HEK293 (cell line): ENCODE results near the gene TPH2.

Source experiments
- CTCF ChIA-PET: fragments of 350-600 bp; formaldehyde crosslinking; extraction: SDS; loops from one replicate; lab custom pipeline; 2021; ENCODE audit warnings: antibody characterized with exemption; lab: Yijun Ruan, JAX
- POLR2A ChIA-PET: fragments of 300-600 bp; formaldehyde crosslinking; extraction: SDS; loops from one replicate; lab custom pipeline; 2020; ENCODE audit warnings: antibody characterized with exemption, inconsistent platforms; lab: Yijun Ruan, JAX
- H3K27ac ChIP-seq: fragments of 200-500 bp; sonication (Bioruptor generic); 2 replicates; pipeline ENCODE4 v1.5.1; 2014; ENCODE audit warnings: low read depth, low read length, control low read depth, inconsistent platforms; ENCODE audit errors: extremely low read depth
- H3K36me3 ChIP-seq, 2 experiments: fragments of 200-500 bp in 1 of 2; sonication (Bioruptor generic) in 1 of 2; 1 replicate in 1 of 2; 2 replicates in 1 of 2; pipeline ENCODE4 v1.5.1; 2014 to 2017; ENCODE audit warnings: inconsistent platforms in 2 of 2, low read length in 2 of 2; ENCODE audit not compliant: control insufficient read depth in 2 of 2, insufficient read depth in 1 of 2
- H3K4me1 ChIP-seq: fragments of 200-500 bp; sonication (Bioruptor generic); 2 replicates; pipeline ENCODE4 v1.5.1; 2014; ENCODE audit warnings: mild to moderate bottlenecking, low read length, inconsistent platforms; ENCODE audit not compliant: control insufficient read depth, insufficient read depth
- H3K4me3 ChIP-seq: 2 replicates; pipeline ENCODE4 v1.5.1; 2011; ENCODE audit warnings: low read depth, mild to moderate bottlenecking, control low read depth, low read length, moderate library complexity
- H3K9me3 ChIP-seq: fragments of 200-500 bp; sonication (Bioruptor generic); 2 replicates; pipeline ENCODE4 v1.5.1; 2014; ENCODE audit warnings: low read depth, low read length, inconsistent platforms; ENCODE audit not compliant: control insufficient read depth, insufficient read depth
- HOXC10 ChIP-seq: sonication (generic); formaldehyde crosslinking; IDR thresholded peaks from 2 replicates; pipeline ENCODE4 v1.8.1; 2023; ENCODE audit warnings: mild to moderate bottlenecking, missing genetic modification reagents
- KLF17 ChIP-seq: fragments of 450-650 bp; formaldehyde crosslinking; IDR thresholded peaks from 2 replicates; pipeline ENCODE4 v1.5.1; 2016; ENCODE audit warnings: missing biosample characterization, missing genetic modification characterization
- KLF8 ChIP-seq: fragments of 450-650 bp; formaldehyde crosslinking; IDR thresholded peaks from 2 replicates; pipeline ENCODE4 v1.5.1; 2016; ENCODE audit warnings: missing biosample characterization, missing genetic modification characterization
- SCRT2 ChIP-seq: fragments of 450-650 bp; formaldehyde crosslinking; IDR thresholded peaks from 2 replicates; pipeline ENCODE4 v1.5.1; 2016; ENCODE audit warnings: missing biosample characterization, missing genetic modification characterization
- ZNF18 ChIP-seq: fragments of 450-650 bp; formaldehyde crosslinking; IDR thresholded peaks from 2 replicates; pipeline ENCODE4 v1.5.1; 2016; ENCODE audit warnings: missing biosample characterization, missing genetic modification characterization
- ZNF529 ChIP-seq: fragments of 450-650 bp; formaldehyde crosslinking; IDR thresholded peaks from 2 replicates; pipeline ENCODE4 v1.5.1; 2017; ENCODE audit warnings: missing genetic modification characterization, missing biosample characterization; ENCODE audit not compliant: insufficient replicate concordance
- TF ChIP-seq, protein P1 (sequence below): fragments of 450-650 bp; formaldehyde crosslinking; IDR thresholded peaks from 2 replicates; pipeline ENCODE4 v1.5.1; 2016; ENCODE audit warnings: missing biosample characterization, missing genetic modification characterization
- TF ChIP-seq, protein P2 (sequence below): fragments of 450-650 bp; formaldehyde crosslinking; IDR thresholded peaks from 2 replicates; pipeline ENCODE4 v1.5.1; 2016; ENCODE audit warnings: missing biosample characterization, missing genetic modification characterization
- TF ChIP-seq, protein P3 (sequence below): fragments of 450-650 bp; formaldehyde crosslinking; IDR thresholded peaks from 2 replicates; pipeline ENCODE4 v1.5.1; 2016; ENCODE audit warnings: missing biosample characterization, missing genetic modification characterization

TPH2 gene

DNA sequence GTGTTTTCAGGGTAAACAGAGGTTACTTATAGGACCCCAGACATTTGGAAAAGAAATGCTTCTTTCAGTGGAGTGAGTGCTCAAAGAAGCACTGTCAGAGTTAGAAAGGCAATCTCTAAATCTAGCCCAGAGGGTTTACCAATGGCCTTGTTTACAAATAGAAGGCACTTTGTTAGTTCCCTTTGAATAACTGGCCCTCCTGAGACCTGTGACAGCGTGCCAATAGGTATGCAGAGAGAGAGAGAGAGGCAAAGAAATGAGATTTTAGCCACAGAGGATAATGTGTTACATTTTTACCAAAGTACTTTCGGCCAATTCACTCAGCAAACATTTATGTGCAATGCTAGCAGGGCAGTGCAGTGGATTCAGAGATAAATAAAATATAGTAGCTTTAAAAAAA, 41.9 kb downstream of the TPH2 start (continued):
- TF ChIP-seq ZNF18 (tag by site-specific recombination) (no peak), SCRT2 (tag by site-specific recombination) (no peak), ZNF529 (tag by site-specific recombination) (no peak)
- TF ChIP-seq, protein P1, sequence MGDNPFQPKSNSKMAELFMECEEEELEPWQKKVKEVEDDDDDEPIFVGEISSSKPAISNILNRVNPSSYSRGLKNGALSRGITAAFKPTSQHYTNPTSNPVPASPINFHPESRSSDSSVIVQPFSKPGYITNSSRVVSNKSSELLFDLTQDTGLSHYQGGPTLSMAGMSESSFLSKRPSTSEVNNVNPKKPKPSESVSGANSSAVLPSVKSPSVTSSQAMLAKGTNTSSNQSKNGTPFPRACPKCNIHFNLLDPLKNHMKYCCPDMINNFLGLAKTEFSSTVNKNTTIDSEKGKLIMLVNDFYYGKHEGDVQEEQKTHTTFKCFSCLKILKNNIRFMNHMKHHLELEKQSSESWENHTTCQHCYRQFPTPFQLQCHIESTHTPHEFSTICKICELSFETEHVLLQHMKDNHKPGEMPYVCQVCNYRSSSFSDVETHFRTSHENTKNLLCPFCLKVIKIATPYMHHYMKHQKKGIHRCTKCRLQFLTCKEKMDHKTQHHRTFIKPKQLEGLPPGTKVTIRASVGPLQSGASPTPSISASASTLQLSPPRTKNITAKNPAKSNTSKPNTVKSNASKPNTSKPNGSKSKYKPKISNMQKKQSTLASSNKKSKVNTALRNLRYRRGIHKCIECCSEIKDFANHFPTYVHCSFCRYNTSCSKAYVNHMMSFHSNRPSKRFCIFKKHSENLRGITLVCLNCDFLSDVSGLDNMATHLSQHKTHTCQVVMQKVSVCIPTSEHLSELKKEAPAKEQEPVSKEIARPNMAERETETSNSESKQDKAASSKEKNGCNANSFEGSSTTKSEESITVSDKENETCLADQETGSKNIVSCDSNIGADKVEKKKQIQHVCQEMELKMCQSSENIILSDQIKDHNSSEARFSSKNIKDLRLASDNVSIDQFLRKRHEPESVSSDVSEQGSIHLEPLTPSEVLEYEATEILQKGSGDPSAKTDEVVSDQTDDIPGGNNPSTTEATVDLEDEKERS (tag by site-specific recombination): no peak
- TF ChIP-seq, protein P2, sequence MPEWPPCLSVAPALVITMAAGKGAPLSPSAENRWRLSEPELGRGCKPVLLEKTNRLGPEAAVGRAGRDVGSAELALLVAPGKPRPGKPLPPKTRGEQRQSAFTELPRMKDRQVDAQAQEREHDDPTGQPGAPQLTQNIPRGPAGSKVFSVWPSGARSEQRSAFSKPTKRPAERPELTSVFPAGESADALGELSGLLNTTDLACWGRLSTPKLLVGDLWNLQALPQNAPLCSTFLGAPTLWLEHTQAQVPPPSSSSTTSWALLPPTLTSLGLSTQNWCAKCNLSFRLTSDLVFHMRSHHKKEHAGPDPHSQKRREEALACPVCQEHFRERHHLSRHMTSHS (tag by site-specific recombination): no peak

DNA sequence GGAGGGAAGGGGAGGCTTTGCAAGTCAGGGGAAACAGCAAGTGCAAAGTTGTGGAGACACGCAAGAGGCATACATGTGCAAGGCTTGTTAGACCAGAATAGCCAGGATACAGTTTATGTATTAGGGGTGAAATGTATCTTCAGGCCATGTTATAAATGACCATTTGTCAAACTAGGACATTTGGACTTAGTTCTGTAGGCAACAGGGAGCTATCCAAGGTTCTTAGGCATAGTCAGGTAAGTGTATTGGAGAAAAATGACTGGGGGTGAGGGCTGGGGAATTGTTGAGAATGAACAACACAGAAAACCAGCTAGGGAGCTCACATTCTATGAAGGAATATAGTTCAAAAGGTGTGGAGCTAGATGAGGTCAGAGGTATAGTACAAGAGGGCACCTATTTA, 42.5 kb downstream of the TPH2 start:
- H3K36me3 ChIP-seq: no peaks in the 10 kb centered on the region
- H3K4me1 ChIP-seq: no peaks in the 10 kb centered on the region
- no peaks in the 10 kb centered on the region for H3K9me3 ChIP-seq
- ChIA-PET POLR2A (no interaction called here), CTCF (no interaction called here)
- H3K27ac ChIP-seq: no peak overlapping the region
- no peak overlapping the region for H3K4me3 ChIP-seq
- no peak for TF ChIP-seq HOXC10 (CRISPR knock-in tag)
- TF ChIP-seq, protein P3, sequence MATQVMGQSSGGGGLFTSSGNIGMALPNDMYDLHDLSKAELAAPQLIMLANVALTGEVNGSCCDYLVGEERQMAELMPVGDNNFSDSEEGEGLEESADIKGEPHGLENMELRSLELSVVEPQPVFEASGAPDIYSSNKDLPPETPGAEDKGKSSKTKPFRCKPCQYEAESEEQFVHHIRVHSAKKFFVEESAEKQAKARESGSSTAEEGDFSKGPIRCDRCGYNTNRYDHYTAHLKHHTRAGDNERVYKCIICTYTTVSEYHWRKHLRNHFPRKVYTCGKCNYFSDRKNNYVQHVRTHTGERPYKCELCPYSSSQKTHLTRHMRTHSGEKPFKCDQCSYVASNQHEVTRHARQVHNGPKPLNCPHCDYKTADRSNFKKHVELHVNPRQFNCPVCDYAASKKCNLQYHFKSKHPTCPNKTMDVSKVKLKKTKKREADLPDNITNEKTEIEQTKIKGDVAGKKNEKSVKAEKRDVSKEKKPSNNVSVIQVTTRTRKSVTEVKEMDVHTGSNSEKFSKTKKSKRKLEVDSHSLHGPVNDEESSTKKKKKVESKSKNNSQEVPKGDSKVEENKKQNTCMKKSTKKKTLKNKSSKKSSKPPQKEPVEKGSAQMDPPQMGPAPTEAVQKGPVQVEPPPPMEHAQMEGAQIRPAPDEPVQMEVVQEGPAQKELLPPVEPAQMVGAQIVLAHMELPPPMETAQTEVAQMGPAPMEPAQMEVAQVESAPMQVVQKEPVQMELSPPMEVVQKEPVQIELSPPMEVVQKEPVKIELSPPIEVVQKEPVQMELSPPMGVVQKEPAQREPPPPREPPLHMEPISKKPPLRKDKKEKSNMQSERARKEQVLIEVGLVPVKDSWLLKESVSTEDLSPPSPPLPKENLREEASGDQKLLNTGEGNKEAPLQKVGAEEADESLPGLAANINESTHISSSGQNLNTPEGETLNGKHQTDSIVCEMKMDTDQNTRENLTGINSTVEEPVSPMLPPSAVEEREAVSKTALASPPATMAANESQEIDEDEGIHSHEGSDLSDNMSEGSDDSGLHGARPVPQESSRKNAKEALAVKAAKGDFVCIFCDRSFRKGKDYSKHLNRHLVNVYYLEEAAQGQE (tag by site-specific recombination): peak; percentile 91

- Histone ChIP-seq H3K9me3 (no peaks in the 10 kb centered on the region), H3K27ac (no peak overlapping the region), H3K4me3 (no peak overlapping the region), H3K36me3 (no peaks in the 10 kb centered on the region), H3K4me1 (no peaks in the 10 kb centered on the region)
- TF ChIP-seq KLF8 (tag by site-specific recombination): no peak
- no peak for TF ChIP-seq KLF17 (tag by site-specific recombination)
- ChIA-PET CTCF (interaction anchor here (0.7 kb wide), 1 partner anchor 178 kb away, joined by 3 read pairs; no protein-coding TSS in a partner anchor), POLR2A (no interaction called here)
Measured at GRCh38 chr12:71994715-71995114, 56.1 kb downstream of the TPH2 start.
